ENCODE results near the gene AARS2. TPM values are rescaled to one million over a fixed set of nuclear protein-coding genes. Genes with fewer than 3 reads are reported as not detected.

The AARS2 gene
- total and polyA plus RNA-seq, 9 of the 15 experiments (the other 6 are each of a cell fraction or from before 2014, with no cell fraction given): 0.97 to 34.0 (median 18.3) TPM

- TF ChIP-seq RERE (CRISPR knock-in tag; IDR thresholded peaks at IDR 0.05; ENCODE audit: borderline replicate concordance) (0 out of 2 replicates have a peak, but pooled peaks have one; percentile 54), SIX5 (IDR thresholded peaks at IDR 0.05; ENCODE audit: borderline replicate concordance in 1 of 2, insufficient read depth in 1 of 2, low read depth in 1 of 2, low read length in 2 of 2) (no peak), ZBED1 (IDR thresholded peaks at IDR 0.05) (0 out of 2 replicates have a peak, but pooled peaks have one; percentile 11), HNRNPH1 (optimal IDR thresholded peaks at IDR 0.05; ENCODE audit: low read depth, low read length) (no peak), NR1H2 (CRISPR knock-in tag; IDR thresholded peaks at IDR 0.05) (no peak), POLR2A (conservative IDR thresholded peaks at IDR 0.05) (peak; percentile 51; the same call in 1 of the 2 replicates), LCOR (CRISPR knock-in tag; IDR thresholded peaks at IDR 0.05) (0 out of 2 replicates have a peak, but pooled peaks have one; percentile 42), ATF7 (IDR thresholded peaks at IDR 0.05) (no peak), SUPT5H (IDR thresholded peaks at IDR 0.05) (0 out of 2 replicates have a peak, but pooled peaks have one; percentile 7), ARID1B (IDR thresholded peaks at IDR 0.05) (no peak), TGIF2 (CRISPR knock-in tag; IDR thresholded peaks at IDR 0.05) (peak; percentile 39; the same call in 1 of the 2 replicates), NR2C2 (CRISPR knock-in tag; IDR thresholded peaks at IDR 0.05) (0 out of 2 replicates have a peak, but pooled peaks have one; percentile 14), NR2C2 (tag; IDR thresholded peaks at IDR 0.05) (no peak), NFYB (IDR thresholded peaks at IDR 0.05; ENCODE audit: extremely low read depth, insufficient read length) (no peak), BCLAF1 (IDR thresholded peaks at IDR 0.05; ENCODE audit: borderline replicate concordance in 1 of 2, control insufficient read depth in 1 of 2, low read depth in 2 of 2, low read length in 1 of 2) (peak; percentile 58 to 79; a peak in 2 of 4 replicates), E2F6 (IDR thresholded peaks at IDR 0.05; ENCODE audit: borderline replicate concordance in 1 of 2, extremely low read depth in 1 of 2, insufficient read depth in 1 of 2, insufficient read length in 1 of 2, low read depth in 1 of 2, low read length in 1 of 2, poor library complexity in 1 of 2, severe bottlenecking in 1 of 2) (peak in 1 of 2 experiments; percentile 12), KAT7 (CRISPR knock-in tag; IDR thresholded peaks at IDR 0.05; ENCODE audit: borderline replicate concordance) (0 out of 2 replicates have a peak, but pooled peaks have one; percentile 35)
Measured at GRCh38 chr6:44253307-44254101, 59.6 kb downstream of the AARS2 start (continued).
